ENCODE data around the gene PROS1.
"Not testable (repeated sequence)": the region's sequence is repeated elsewhere in the genome, so short reads cannot be mapped to it uniquely, and the experiment has no call there.

PROS1 gene

GRCh38 chr3:93861017-93861416 lies 112.7 kb downstream of the PROS1 start:
- DNase-seq, result no peak

GRCh38 chr3:93855401-93855800 lies 118.3 kb downstream of the PROS1 start:
- DNase-seq, result no peak

- not testable (repeated sequence) for DNase-seq
Measured at GRCh38 chr3:93852228-93852627, 121.5 kb downstream of the PROS1 start.

- DNase-seq, result no peak
Measured at GRCh38 chr3:93843981-93844380, 129.7 kb downstream of the PROS1 start.

GRCh38 chr3:93839193-93839592 lies 134.5 kb downstream of the PROS1 start:
- not testable (repeated sequence) for DNase-seq
